Measurements from ENCODE around the gene CEMIP2.
A peak's percentile ranks its signal among the peaks of the same experiment; 100 is the strongest.

Gene CEMIP2

DNA sequence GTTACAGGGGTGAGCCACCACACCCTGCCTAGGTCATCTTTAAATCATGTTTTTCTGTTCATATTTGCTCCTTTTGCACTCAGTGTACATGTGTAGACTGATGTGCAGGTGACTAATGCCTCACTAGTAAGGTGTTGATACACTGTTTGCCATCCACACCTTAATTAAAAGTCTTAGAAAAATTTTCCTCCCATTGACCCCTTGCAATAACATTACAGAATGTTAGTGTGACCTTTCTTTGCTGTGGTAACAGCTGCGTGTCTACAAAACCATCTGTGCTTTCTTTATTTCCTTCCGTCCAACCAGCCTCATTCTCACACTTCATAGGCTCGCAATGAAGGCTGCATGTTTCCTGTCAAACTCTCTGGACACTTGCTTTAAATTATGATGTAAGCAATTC lies 6.6 kb upstream of the CEMIP2 start:
- DNase-seq = peak in 1 of 3 donors; percentile 31
- ChIA-PET POLR2A (no interaction called here), CTCF (no interaction called here)
- Histone ChIP-seq H3K4me3 (ENCODE audit: control insufficient read depth in 1 of 7, extremely low read depth in 1 of 7, insufficient read depth in 4 of 7, low read depth in 2 of 7, low read length in 6 of 7) (no peak overlapping the region), H3K9me3 (ENCODE audit: control extremely low read depth in 1 of 5, control insufficient read depth in 4 of 5, insufficient read depth in 2 of 5, low read depth in 1 of 5, low read length in 4 of 5) (no peaks in the 10 kb centered on the region), H3K4me1 (ENCODE audit: control extremely low read depth in 1 of 4, control insufficient read depth in 4 of 4, insufficient read depth in 4 of 4, low read length in 3 of 4) (peaks cover 3 to 5% (median 3%) of the 10 kb centered on the region in 4 experiments), H3K27me3 (replicated peaks in 2 of 5; ENCODE audit: control insufficient read depth in 4 of 5, insufficient read depth in 5 of 5, low read length in 4 of 5) (no peaks in the 10 kb centered on the region), H3K27ac (ENCODE audit: insufficient read depth in 1 of 2, low read depth in 1 of 2, low read length in 2 of 2, poor library complexity in 1 of 2, severe bottlenecking in 2 of 2) (no peak overlapping the region), H3K36me3 (ENCODE audit: control insufficient read depth in 4 of 4, insufficient read depth in 4 of 4, low read length in 3 of 4) (no peaks in the 10 kb centered on the region)
- no CpG with 5 or more reads among the region's 3 CpGs for WGBS (ENCODE audit: insufficient coverage)

DNA sequence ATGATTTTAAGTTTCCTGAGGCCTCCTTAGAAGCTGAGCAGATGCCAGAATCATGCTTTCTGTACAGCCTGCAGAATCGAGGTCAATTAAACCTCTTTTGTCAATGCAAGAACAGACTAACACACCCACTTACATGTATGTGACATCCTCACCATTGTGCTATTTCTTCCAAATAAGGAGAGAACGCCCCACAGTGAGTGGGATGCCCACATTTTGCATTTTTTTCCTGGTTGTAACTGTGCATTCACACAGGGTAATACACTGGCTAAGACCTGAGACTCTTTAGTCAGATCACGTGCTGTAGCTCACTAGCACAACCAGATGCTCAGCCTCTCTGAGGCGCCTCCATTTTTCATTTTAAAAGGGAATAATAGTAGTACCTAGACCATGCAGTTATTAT lies 4.4 kb upstream of the CEMIP2 start:
- WGBS (ENCODE audit: insufficient coverage) = 100% methylated on average over 2 of the region's 4 CpGs
- H3K36me3 ChIP-seq (ENCODE audit: control insufficient read depth in 4 of 4, insufficient read depth in 4 of 4, low read length in 3 of 4) = no peaks in the 10 kb centered on the region
- peaks cover 6 to 18% (median 16%) of the 10 kb centered on the region in 4 experiments for H3K4me1 ChIP-seq (ENCODE audit: control extremely low read depth in 1 of 4, control insufficient read depth in 4 of 4, insufficient read depth in 4 of 4, low read length in 3 of 4)
- H3K27ac ChIP-seq (ENCODE audit: insufficient read depth in 1 of 2, low read depth in 1 of 2, low read length in 2 of 2, poor library complexity in 1 of 2, severe bottlenecking in 2 of 2) = no peak overlapping the region
- no peak overlapping the region for H3K4me3 ChIP-seq (ENCODE audit: control insufficient read depth in 1 of 7, extremely low read depth in 1 of 7, insufficient read depth in 4 of 7, low read depth in 2 of 7, low read length in 6 of 7)
- CTCF ChIA-PET = interaction anchor here (1.2 to 1.6 kb wide), 2 partner anchors 56 to 90 kb away, joined by 4 to 5 read pairs; no protein-coding TSS in a partner anchor
- POLR2A ChIA-PET = no interaction called here
- no peak for DNase-seq
- H3K27me3 ChIP-seq (replicated peaks in 2 of 5; ENCODE audit: control insufficient read depth in 4 of 5, insufficient read depth in 5 of 5, low read length in 4 of 5) = no peaks in the 10 kb centered on the region
- no peaks in the 10 kb centered on the region for H3K9me3 ChIP-seq (ENCODE audit: control extremely low read depth in 1 of 5, control insufficient read depth in 4 of 5, insufficient read depth in 2 of 5, low read depth in 1 of 5, low read length in 4 of 5)

DNA sequence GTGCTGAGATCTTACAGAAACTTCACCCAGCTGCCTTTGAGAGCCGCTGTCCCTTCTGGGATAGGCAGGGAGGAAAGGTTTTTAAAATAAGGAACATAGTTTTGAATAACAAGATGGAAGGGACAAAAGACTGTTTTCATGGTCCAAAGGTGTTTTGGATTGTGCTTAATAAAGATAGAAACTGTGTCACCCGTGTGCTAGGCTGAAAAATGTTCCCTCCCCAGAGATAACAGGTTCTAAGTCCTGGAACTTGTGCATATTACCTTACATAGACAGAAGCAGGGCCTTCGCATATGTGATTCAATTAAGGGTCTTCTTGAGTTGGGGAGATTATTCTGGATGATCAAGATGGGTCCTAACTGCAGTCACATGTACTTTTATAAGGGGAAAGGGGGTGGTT lies 1.9 kb upstream of the CEMIP2 start:
- WGBS (ENCODE audit: insufficient coverage) = 100% methylated on average over 3 of the region's 3 CpGs
- no peaks in the 10 kb centered on the region for H3K36me3 ChIP-seq (ENCODE audit: control insufficient read depth in 4 of 4, insufficient read depth in 4 of 4, low read length in 3 of 4)
- peaks cover 16 to 42% (median 34%) of the 10 kb centered on the region in 4 experiments for H3K4me1 ChIP-seq (ENCODE audit: control extremely low read depth in 1 of 4, control insufficient read depth in 4 of 4, insufficient read depth in 4 of 4, low read length in 3 of 4)
- H3K4me3 ChIP-seq (ENCODE audit: control insufficient read depth in 1 of 7, extremely low read depth in 1 of 7, insufficient read depth in 4 of 7, low read depth in 2 of 7, low read length in 6 of 7) = peak overlapping the region in 1 of 7 experiments; percentile 88
- no peak for DNase-seq
- H3K27me3 ChIP-seq (replicated peaks in 2 of 5; ENCODE audit: control insufficient read depth in 4 of 5, insufficient read depth in 5 of 5, low read length in 4 of 5) = no peaks in the 10 kb centered on the region
- no peak overlapping the region for H3K27ac ChIP-seq (ENCODE audit: insufficient read depth in 1 of 2, low read depth in 1 of 2, low read length in 2 of 2, poor library complexity in 1 of 2, severe bottlenecking in 2 of 2)
- ChIA-PET POLR2A (no interaction called here), CTCF (interaction anchor here (0.9 to 3.7 kb wide), 6 partner anchors 54 to 485 kb away, joined by 3 to 22 read pairs (median 4); no protein-coding TSS in a partner anchor)
- no peaks in the 10 kb centered on the region for H3K9me3 ChIP-seq (ENCODE audit: control extremely low read depth in 1 of 5, control insufficient read depth in 4 of 5, insufficient read depth in 2 of 5, low read depth in 1 of 5, low read length in 4 of 5)

GRCh38 chr9:71769175-71770161 lies 1.2 kb upstream of the CEMIP2 start:
- Histone ChIP-seq H3K27ac (ENCODE audit: insufficient read depth in 1 of 2, low read depth in 1 of 2, low read length in 2 of 2, poor library complexity in 1 of 2, severe bottlenecking in 2 of 2) (no peak overlapping the region), H3K27me3 (replicated peaks in 2 of 5; ENCODE audit: control insufficient read depth in 4 of 5, insufficient read depth in 5 of 5, low read length in 4 of 5) (no peaks in the 10 kb centered on the region), H3K4me3 (ENCODE audit: control insufficient read depth in 1 of 7, extremely low read depth in 1 of 7, insufficient read depth in 4 of 7, low read depth in 2 of 7, low read length in 6 of 7) (peak overlapping the region; percentile 47 to 90 (median 80)), H3K4me1 (ENCODE audit: control extremely low read depth in 1 of 4, control insufficient read depth in 4 of 4, insufficient read depth in 4 of 4, low read length in 3 of 4) (peaks cover 16 to 45% (median 33%) of the 10 kb centered on the region in 4 experiments), H3K36me3 (ENCODE audit: control insufficient read depth in 4 of 4, insufficient read depth in 4 of 4, low read length in 3 of 4) (no peaks in the 10 kb centered on the region), H3K9me3 (ENCODE audit: control extremely low read depth in 1 of 5, control insufficient read depth in 4 of 5, insufficient read depth in 2 of 5, low read depth in 1 of 5, low read length in 4 of 5) (no peaks in the 10 kb centered on the region)
- DNase-seq = peak; percentile 80 to 85 (median 83)
- WGBS (ENCODE audit: insufficient coverage) = 9% methylated on average over 39 of the region's 46 CpGs
- ChIA-PET POLR2A (interaction anchor here (1.1 to 1.3 kb wide), 4 partner anchors 37 to 141 kb away, joined by 3 to 6 read pairs (median 4); partner anchors contain the start of genes ABHD17B and C9orf85), CTCF (interaction anchor here (0.9 to 4.1 kb wide), 10 partner anchors 22 to 484 kb away, joined by 3 to 22 read pairs (median 6); no protein-coding TSS in a partner anchor)

GRCh38 chr9:71767776-71768321 lies 464 bp downstream of the CEMIP2 start:
- CTCF ChIA-PET = interaction anchor here (0.8 to 4.1 kb wide), 9 partner anchors 13 to 163 kb away, joined by 3 to 22 read pairs (median 8); no protein-coding TSS in a partner anchor
- peaks cover 22 to 61% (median 45%) of the 10 kb centered on the region in 4 experiments for H3K4me1 ChIP-seq (ENCODE audit: control extremely low read depth in 1 of 4, control insufficient read depth in 4 of 4, insufficient read depth in 4 of 4, low read length in 3 of 4)
- no peaks in the 10 kb centered on the region for H3K9me3 ChIP-seq (ENCODE audit: control extremely low read depth in 1 of 5, control insufficient read depth in 4 of 5, insufficient read depth in 2 of 5, low read depth in 1 of 5, low read length in 4 of 5)
- POLR2A ChIA-PET = interaction anchor here (0.9 to 2.3 kb wide), 4 partner anchors 16 to 82 kb away, joined by 3 to 8 read pairs (median 4); no protein-coding TSS in a partner anchor
- DNase-seq = peak in 2 of 3 donors; percentile 29 to 40
- no peaks in the 10 kb centered on the region for H3K27me3 ChIP-seq (replicated peaks in 2 of 5; ENCODE audit: control insufficient read depth in 4 of 5, insufficient read depth in 5 of 5, low read length in 4 of 5)
- WGBS (ENCODE audit: insufficient coverage) = 0% methylated on average over 21 of the region's 33 CpGs
- no peaks in the 10 kb centered on the region for H3K36me3 ChIP-seq (ENCODE audit: control insufficient read depth in 4 of 4, insufficient read depth in 4 of 4, low read length in 3 of 4)
- peak overlapping the region; percentile 72 to 98 (median 90) for H3K4me3 ChIP-seq (ENCODE audit: control insufficient read depth in 1 of 7, extremely low read depth in 1 of 7, insufficient read depth in 4 of 7, low read depth in 2 of 7, low read length in 6 of 7)
- H3K27ac ChIP-seq (ENCODE audit: insufficient read depth in 1 of 2, low read depth in 1 of 2, low read length in 2 of 2, poor library complexity in 1 of 2, severe bottlenecking in 2 of 2) = peak overlapping the region; percentile 66 to 77

GRCh38 chr9:71767163-71767775 lies 1.0 kb downstream of the CEMIP2 start:
- H3K36me3 ChIP-seq (ENCODE audit: control insufficient read depth in 4 of 4, insufficient read depth in 4 of 4, low read length in 3 of 4) = no peaks in the 10 kb centered on the region
- CTCF ChIA-PET = interaction anchor here (0.7 to 4.1 kb wide), 13 partner anchors 12 to 164 kb away, joined by 3 to 16 read pairs (median 5); no protein-coding TSS in a partner anchor
- H3K27ac ChIP-seq (ENCODE audit: insufficient read depth in 1 of 2, low read depth in 1 of 2, low read length in 2 of 2, poor library complexity in 1 of 2, severe bottlenecking in 2 of 2) = peak overlapping the region in 1 of 2 experiments; percentile 77
- no peak for DNase-seq
- no peaks in the 10 kb centered on the region for H3K27me3 ChIP-seq (replicated peaks in 2 of 5; ENCODE audit: control insufficient read depth in 4 of 5, insufficient read depth in 5 of 5, low read length in 4 of 5)
- 8% methylated on average over 5 of the region's 7 CpGs for WGBS (ENCODE audit: insufficient coverage)
- no peaks in the 10 kb centered on the region for H3K9me3 ChIP-seq (ENCODE audit: control extremely low read depth in 1 of 5, control insufficient read depth in 4 of 5, insufficient read depth in 2 of 5, low read depth in 1 of 5, low read length in 4 of 5)
- H3K4me1 ChIP-seq (ENCODE audit: control extremely low read depth in 1 of 4, control insufficient read depth in 4 of 4, insufficient read depth in 4 of 4, low read length in 3 of 4) = peaks cover 22 to 65% (median 47%) of the 10 kb centered on the region in 4 experiments
- H3K4me3 ChIP-seq (ENCODE audit: control insufficient read depth in 1 of 7, extremely low read depth in 1 of 7, insufficient read depth in 4 of 7, low read depth in 2 of 7, low read length in 6 of 7) = peak overlapping the region; percentile 72 to 98 (median 90)
- POLR2A ChIA-PET = interaction anchor here (0.6 to 2.3 kb wide), 3 partner anchors 15 to 130 kb away, joined by 3 to 8 read pairs (median 3); no protein-coding TSS in a partner anchor

Measured in common myeloid progenitor, CD34-positive (primary cell).